Neural cell (in vitro differentiated cells): Measurements from ENCODE around the gene FBRSL1.

Experiments
- EP300 ChIP-seq: fragments of 450-650 bp; conservative IDR thresholded peaks from 2 replicates; pipeline ENCODE4 v1.6.1; 2014; ENCODE audit warnings: antibody characterized with exemption, mild to moderate bottlenecking, moderate library complexity; ENCODE audit not compliant: poor library complexity, severe bottlenecking
- EZH2 ChIP-seq: fragments of 200-600, 300-800 bp; shearing (Covaris generic), sonication (generic); IDR thresholded peaks from 2 replicates; pipeline ENCODE4 v1.6.1; 2014; ENCODE audit warnings: antibody characterized with exemption, low read length, borderline replicate concordance, mild to moderate bottlenecking; ENCODE audit not compliant: insufficient read depth, poor library complexity, severe bottlenecking
- MXI1 ChIP-seq: fragments of 450-650 bp; conservative IDR thresholded peaks from 2 replicates; pipeline ENCODE4 v1.6.1; 2014; ENCODE audit warnings: antibody characterized with exemption, mild to moderate bottlenecking; ENCODE audit not compliant: poor library complexity, severe bottlenecking
- POLR2AphosphoS5 ChIP-seq: IDR thresholded peaks from 2 replicates; pipeline ENCODE4 v1.6.1; 2012
- RAD21 ChIP-seq: fragments of 450-650 bp; conservative IDR thresholded peaks from 2 replicates; pipeline ENCODE4 v1.6.1; 2014; ENCODE audit warnings: antibody characterized with exemption, mild to moderate bottlenecking, moderate library complexity
- TF ChIP-seq, protein P1 (sequence below): fragments of 450-650 bp; IDR thresholded peaks from 2 replicates; pipeline ENCODE4 v1.5.1; 2014; ENCODE audit warnings: antibody characterized with exemption, mild to moderate bottlenecking, moderate library complexity; ENCODE audit not compliant: poor library complexity, severe bottlenecking
- TF ChIP-seq, protein P2 (sequence below): IDR thresholded peaks from 2 replicates; pipeline ENCODE4 v1.6.1; 2012; ENCODE audit warnings: borderline replicate concordance

DNA sequence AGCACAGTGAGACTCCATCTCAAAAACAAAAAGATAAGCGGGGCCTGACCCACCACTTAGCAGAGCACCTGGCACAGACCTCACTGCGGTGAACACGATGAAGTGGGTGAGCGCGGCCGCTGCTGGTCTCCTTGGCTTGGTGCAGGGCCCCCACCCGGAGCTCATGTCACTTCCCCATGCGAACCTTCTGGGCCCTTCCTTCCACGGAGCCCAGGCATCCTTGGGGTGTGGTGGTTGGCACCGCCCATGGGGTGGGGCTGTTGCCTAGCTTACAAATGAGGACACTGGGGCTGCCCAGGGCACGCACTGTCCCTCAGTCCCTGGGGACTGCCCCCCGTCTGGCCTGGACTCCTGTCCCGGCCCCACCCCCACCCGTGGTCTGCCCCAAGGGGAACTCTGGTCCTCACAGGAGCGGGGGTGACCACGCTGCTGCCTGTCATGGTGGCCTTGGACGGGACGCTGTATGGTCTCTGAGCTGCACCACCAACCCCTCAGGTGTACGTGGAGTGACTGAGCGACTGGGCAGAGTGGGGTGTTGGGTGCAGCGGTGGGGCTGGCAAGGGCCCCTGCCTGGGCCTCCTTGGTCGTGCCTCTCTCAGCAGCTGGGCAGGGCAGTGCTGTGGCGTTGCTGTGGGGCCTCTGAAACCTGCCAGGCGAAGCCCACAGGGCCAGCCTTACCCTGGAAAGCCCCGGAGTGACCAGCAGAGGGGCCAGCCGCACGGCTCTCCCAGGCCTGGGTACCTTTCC lies 15.3 kb downstream of the FBRSL1 start:
- TF ChIP-seq, protein P1, sequence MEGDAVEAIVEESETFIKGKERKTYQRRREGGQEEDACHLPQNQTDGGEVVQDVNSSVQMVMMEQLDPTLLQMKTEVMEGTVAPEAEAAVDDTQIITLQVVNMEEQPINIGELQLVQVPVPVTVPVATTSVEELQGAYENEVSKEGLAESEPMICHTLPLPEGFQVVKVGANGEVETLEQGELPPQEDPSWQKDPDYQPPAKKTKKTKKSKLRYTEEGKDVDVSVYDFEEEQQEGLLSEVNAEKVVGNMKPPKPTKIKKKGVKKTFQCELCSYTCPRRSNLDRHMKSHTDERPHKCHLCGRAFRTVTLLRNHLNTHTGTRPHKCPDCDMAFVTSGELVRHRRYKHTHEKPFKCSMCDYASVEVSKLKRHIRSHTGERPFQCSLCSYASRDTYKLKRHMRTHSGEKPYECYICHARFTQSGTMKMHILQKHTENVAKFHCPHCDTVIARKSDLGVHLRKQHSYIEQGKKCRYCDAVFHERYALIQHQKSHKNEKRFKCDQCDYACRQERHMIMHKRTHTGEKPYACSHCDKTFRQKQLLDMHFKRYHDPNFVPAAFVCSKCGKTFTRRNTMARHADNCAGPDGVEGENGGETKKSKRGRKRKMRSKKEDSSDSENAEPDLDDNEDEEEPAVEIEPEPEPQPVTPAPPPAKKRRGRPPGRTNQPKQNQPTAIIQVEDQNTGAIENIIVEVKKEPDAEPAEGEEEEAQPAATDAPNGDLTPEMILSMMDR: no peak
- no peak for TF ChIP-seq MXI1
- no peak for TF ChIP-seq POLR2AphosphoS5
- TF ChIP-seq RAD21: no peak
- TF ChIP-seq EZH2: no peak
- no peak for TF ChIP-seq EP300
- TF ChIP-seq, protein P2, sequence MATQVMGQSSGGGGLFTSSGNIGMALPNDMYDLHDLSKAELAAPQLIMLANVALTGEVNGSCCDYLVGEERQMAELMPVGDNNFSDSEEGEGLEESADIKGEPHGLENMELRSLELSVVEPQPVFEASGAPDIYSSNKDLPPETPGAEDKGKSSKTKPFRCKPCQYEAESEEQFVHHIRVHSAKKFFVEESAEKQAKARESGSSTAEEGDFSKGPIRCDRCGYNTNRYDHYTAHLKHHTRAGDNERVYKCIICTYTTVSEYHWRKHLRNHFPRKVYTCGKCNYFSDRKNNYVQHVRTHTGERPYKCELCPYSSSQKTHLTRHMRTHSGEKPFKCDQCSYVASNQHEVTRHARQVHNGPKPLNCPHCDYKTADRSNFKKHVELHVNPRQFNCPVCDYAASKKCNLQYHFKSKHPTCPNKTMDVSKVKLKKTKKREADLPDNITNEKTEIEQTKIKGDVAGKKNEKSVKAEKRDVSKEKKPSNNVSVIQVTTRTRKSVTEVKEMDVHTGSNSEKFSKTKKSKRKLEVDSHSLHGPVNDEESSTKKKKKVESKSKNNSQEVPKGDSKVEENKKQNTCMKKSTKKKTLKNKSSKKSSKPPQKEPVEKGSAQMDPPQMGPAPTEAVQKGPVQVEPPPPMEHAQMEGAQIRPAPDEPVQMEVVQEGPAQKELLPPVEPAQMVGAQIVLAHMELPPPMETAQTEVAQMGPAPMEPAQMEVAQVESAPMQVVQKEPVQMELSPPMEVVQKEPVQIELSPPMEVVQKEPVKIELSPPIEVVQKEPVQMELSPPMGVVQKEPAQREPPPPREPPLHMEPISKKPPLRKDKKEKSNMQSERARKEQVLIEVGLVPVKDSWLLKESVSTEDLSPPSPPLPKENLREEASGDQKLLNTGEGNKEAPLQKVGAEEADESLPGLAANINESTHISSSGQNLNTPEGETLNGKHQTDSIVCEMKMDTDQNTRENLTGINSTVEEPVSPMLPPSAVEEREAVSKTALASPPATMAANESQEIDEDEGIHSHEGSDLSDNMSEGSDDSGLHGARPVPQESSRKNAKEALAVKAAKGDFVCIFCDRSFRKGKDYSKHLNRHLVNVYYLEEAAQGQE: no peak
